BLaER1 (cell line): ENCODE measurements around the gene MANEAL.

ENCODE experiments used
- H3K27ac ChIP-seq: shearing (Covaris generic); formaldehyde crosslinking; 2 replicates; pipeline ENCODE4 v1.8.1; 2022
- H3K27me3 ChIP-seq: shearing (Covaris generic); formaldehyde crosslinking; 2 replicates; pipeline ENCODE4 v1.8.1; 2022
- H3K36me3 ChIP-seq: shearing (Covaris generic); formaldehyde crosslinking; 2 replicates; pipeline ENCODE4 v1.8.1; 2022
- H3K4me1 ChIP-seq: shearing (Covaris generic); formaldehyde crosslinking; 2 replicates; pipeline ENCODE4 v1.8.1; 2022
- H3K4me2 ChIP-seq: shearing (Covaris generic); formaldehyde crosslinking; 2 replicates; pipeline ENCODE4 v1.8.1; 2022
- H3K4me3 ChIP-seq: shearing (Covaris generic); formaldehyde crosslinking; 2 replicates; pipeline ENCODE4 v1.8.1; 2022
- H3K9ac ChIP-seq: shearing (Covaris generic); formaldehyde crosslinking; 2 replicates; pipeline ENCODE4 v1.8.1; 2022
- H3K9me3 ChIP-seq: shearing (Covaris generic); formaldehyde crosslinking; 2 replicates; pipeline ENCODE4 v1.8.1; 2022
- H4K20me1 ChIP-seq: shearing (Covaris generic); formaldehyde crosslinking; 2 replicates; pipeline ENCODE4 v1.8.1; 2022
- Cebpa-rat ChIP-seq: shearing (Covaris generic); IDR thresholded peaks from 2 replicates; pipeline ENCODE4 v1.8.1; 2022

MANEAL gene

DNA sequence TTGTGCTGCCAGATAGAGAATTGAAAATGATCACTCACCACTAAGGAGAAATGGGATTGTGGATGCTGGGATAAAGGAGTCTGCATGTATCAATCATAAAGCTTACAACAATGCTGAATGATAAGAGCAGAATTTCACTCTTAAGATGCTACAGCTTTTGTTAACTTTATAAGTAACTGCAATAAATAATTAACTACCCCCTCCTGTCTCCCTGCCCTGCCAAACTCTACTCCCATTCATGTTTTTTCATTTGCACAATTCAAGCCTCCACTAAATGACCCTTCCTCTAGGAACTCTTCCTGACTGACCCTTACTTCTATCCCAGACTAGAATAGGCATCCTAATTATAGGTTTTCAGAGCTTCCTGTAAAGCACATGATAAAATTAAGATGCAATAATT is 50.9 kb downstream of the MANEAL start:
- TF ChIP-seq Cebpa-rat: no peak
- no peak overlapping the region for H3K4me2 ChIP-seq
- no peak overlapping the region for H3K27ac ChIP-seq
- no peak overlapping the region for H3K9ac ChIP-seq
- no peak overlapping the region for H3K4me3 ChIP-seq
- H3K27me3 ChIP-seq: no peaks in the 10 kb centered on the region
- peaks cover 16% of the 10 kb centered on the region for H3K4me1 ChIP-seq
- H3K36me3 ChIP-seq: peaks cover 83% of the 10 kb centered on the region
- H4K20me1 ChIP-seq: peaks cover 72% of the 10 kb centered on the region
- no peaks in the 10 kb centered on the region for H3K9me3 ChIP-seq

DNA sequence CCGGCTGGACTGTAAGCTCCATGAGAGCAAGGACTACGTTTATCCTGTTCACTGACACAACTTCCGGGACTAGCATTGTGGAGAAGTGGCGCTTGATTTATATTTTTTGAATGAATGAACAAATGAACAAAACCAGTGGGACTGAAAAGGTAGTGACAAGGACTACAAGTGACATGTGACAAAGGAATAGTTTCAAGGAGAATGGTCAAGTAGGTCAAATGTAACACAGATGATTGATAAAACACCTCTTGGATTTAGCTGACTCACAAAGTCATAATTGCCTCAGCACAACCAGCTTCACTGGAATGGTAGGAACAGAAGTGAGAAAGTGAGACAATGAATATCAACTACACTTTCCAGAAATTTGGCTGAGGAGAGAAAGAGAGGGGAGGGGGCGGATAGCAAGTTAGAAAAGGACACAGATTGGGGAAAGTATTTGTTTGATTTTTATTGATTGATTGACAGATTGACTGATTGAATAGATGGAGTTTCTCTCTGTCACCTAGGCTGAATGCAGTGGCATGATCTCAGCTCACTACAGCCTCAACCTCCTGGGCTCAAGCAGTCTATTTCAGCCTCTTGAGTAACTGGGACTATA is 51.5 kb downstream of the MANEAL start:
- Histone ChIP-seq H3K27ac (no peak overlapping the region), H3K9me3 (no peaks in the 10 kb centered on the region), H4K20me1 (peaks cover 72% of the 10 kb centered on the region), H3K4me2 (no peak overlapping the region), H3K4me3 (no peak overlapping the region), H3K36me3 (peaks cover 83% of the 10 kb centered on the region), H3K4me1 (peaks cover 16% of the 10 kb centered on the region), H3K9ac (no peak overlapping the region), H3K27me3 (no peaks in the 10 kb centered on the region)
- no peak for TF ChIP-seq Cebpa-rat

DNA sequence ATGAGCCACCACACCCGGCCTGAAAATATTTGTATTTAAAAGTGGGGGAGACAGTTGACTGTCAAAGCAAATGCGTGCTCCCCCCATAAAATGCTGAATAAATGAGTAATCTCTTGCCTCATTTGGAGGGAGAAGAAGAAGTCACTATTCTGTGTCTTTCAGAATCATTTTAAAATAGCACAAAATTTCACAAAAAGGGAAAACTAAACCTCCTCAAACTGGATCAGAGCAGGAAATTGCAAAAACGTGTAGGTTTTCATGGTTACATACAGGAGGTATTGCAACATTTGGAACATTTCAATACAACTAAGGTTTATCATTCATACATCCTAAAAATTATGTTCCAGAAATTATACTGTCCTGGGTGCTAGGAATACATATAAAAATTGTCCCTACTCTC is 52.1 kb downstream of the MANEAL start:
- H4K20me1 ChIP-seq: peaks cover 72% of the 10 kb centered on the region
- peaks cover 83% of the 10 kb centered on the region for H3K36me3 ChIP-seq
- H3K4me3 ChIP-seq: no peak overlapping the region
- H3K27me3 ChIP-seq: no peaks in the 10 kb centered on the region
- no peak overlapping the region for H3K4me2 ChIP-seq
- H3K9ac ChIP-seq: no peak overlapping the region
- TF ChIP-seq Cebpa-rat: no peak
- peaks cover 16% of the 10 kb centered on the region for H3K4me1 ChIP-seq
- H3K9me3 ChIP-seq: no peaks in the 10 kb centered on the region
- no peak overlapping the region for H3K27ac ChIP-seq

DNA sequence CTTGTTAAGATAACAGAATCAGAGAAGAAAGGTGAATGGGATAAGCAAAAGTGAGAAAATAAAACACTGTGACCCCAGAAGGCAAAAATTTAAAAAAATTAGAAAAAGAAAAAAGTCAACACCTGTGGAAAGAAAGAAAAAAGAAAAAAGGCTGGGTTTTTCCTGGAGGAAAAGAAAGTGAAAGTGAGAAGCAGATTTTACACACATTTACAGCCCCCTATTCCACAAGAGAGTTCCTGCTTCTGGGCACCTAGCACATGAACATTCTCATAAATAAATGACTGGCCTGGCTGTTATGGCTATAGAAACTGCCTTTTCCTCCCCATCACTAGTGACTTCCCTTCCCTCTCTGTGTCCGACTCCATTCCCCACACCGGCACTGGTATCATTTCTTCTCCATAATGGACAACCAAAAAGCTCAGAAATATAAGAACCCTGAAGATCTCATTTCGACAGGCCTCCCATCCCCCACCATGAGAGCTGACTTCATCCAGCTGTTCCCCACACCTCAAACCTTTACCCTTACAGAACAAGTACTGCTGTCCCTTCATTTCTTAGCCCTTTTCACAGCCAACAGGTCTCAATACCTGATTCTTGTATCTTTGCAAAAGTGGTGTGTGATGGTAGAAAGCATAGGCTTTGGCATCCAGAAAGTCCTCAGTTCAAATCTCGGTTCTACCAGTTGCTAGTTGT is 53.1 kb downstream of the MANEAL start:
- peak overlapping the region; percentile 32; the same call in 1 of the 2 replicates for H3K27ac ChIP-seq
- H3K4me2 ChIP-seq: peak overlapping the region; percentile 66
- peaks cover 73% of the 10 kb centered on the region for H3K36me3 ChIP-seq
- H3K9ac ChIP-seq: 0 out of 2 replicates have a peak overlapping the region, but pooled peaks have one; percentile 43
- no peaks in the 10 kb centered on the region for H3K9me3 ChIP-seq
- peaks cover 74% of the 10 kb centered on the region for H4K20me1 ChIP-seq
- no peaks in the 10 kb centered on the region for H3K27me3 ChIP-seq
- no peak overlapping the region for H3K4me3 ChIP-seq
- H3K4me1 ChIP-seq: peaks cover 26% of the 10 kb centered on the region
- TF ChIP-seq Cebpa-rat: no peak

DNA sequence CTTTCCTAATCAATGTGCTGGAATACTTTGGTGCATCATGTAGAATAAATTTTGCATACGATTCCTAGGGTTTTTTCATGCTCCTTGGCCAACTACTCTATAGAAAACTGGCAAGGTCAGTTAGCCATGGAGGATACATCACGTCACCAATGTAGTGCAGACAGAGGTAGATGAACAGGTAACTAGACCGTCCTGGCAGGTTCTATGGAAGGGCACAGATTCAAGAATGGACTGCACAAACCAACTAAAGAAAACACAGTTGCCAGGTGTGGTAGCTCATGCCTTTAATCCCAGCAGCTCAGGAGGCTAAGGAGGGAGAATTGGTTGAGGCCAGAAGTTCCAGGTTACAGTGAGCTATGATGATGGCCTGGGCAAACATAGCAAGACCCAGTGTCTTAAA is 55.8 kb downstream of the MANEAL start:
- peaks cover 36% of the 10 kb centered on the region for H3K4me1 ChIP-seq
- no peak overlapping the region for H3K4me2 ChIP-seq
- H4K20me1 ChIP-seq: peaks cover 82% of the 10 kb centered on the region
- H3K9me3 ChIP-seq: no peaks in the 10 kb centered on the region
- no peak overlapping the region for H3K9ac ChIP-seq
- no peaks in the 10 kb centered on the region for H3K27me3 ChIP-seq
- no peak overlapping the region for H3K4me3 ChIP-seq
- peaks cover 70% of the 10 kb centered on the region for H3K36me3 ChIP-seq
- TF ChIP-seq Cebpa-rat: no peak
- H3K27ac ChIP-seq: no peak overlapping the region

DNA sequence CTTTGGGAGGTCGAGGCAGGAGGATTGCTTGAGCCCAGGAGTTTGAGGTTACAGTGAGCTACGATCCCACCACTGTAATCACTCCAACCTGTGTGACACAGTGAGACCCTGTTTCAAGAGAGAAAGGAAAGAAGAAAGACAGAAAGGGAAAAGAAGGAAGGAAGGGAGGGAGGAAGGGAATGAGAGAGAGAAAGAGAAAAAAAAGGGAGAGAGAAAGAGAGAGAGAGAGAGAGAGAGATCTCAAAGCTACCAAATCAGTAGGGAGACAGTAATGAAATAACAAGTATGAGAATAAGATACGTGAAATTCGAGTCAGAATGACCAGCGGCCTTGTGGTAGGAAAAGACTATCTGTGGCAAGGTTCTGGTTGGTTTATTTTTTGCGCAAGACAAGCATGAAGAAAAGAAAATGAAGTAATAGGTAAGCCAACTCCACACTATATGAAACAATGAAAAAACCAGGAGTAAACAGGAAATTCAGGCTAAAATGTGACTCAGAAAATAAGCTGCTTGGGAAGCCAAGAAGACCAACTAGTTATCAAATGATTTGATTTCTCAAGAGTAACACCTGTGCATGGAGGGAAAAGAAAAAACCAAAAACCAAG is 56.8 kb downstream of the MANEAL start:
- Histone ChIP-seq H3K9ac (no peak overlapping the region), H3K4me3 (no peak overlapping the region), H3K36me3 (peaks cover 70% of the 10 kb centered on the region), H3K4me1 (peaks cover 36% of the 10 kb centered on the region), H3K9me3 (no peaks in the 10 kb centered on the region), H3K4me2 (no peak overlapping the region), H3K27ac (no peak overlapping the region), H4K20me1 (peaks cover 83% of the 10 kb centered on the region), H3K27me3 (no peaks in the 10 kb centered on the region)
- TF ChIP-seq Cebpa-rat: no peak
